GM13976 (cell line): Measurements from ENCODE around the gene BRSK2.
"Not testable (repeated sequence)": the region's sequence is repeated elsewhere in the genome, so short reads cannot be mapped to it uniquely, and the experiment has no call there.

Source experiments
- DNase-seq: peaks from one replicate; pipeline ENCODE4 v3.0.0; 2012; ENCODE audit warnings: low spot score
- CTCF ChIP-seq: IDR thresholded peaks from 2 replicates; pipeline ENCODE4 v1.5.1; 2012; ENCODE audit warnings: borderline replicate concordance, mild to moderate bottlenecking; ENCODE audit not compliant: insufficient read depth; ENCODE audit errors: extremely low read depth, missing control alignments, control extremely low read depth
- in situ Hi-C: fragments of 300-500 bp; cut with MboI; formaldehyde crosslinking; loops from one replicate; pipeline ENCODE4 v1.12.0; 2022; ENCODE audit warnings: low sequenced_read_pairs, mixed read lengths, inconsistent platforms; ENCODE audit not compliant: unreplicated experiment

Gene BRSK2

GRCh38 chr11:1389932-1390568 lies at the start of gene BRSK2:
Gene BRSK2 (plus strand): TSS chr11:1389934. CDS start chr11:1390285, 351 bp downstream.
- no peak for TF ChIP-seq CTCF
- DNase-seq = no peak
- in situ Hi-C loops = no loop called here

- TF ChIP-seq CTCF = no peak
- no peak for DNase-seq
- in situ Hi-C loops = no loop called here
These were observed 49.6 kb upstream of the BRSK2 start for GRCh38 chr11:1340111-1340510.

- in situ Hi-C loops = not testable (repeated sequence)
These were observed 48.5 kb upstream of the BRSK2 start for GRCh38 chr11:1341226-1341625.

GRCh38 chr11:1341928-1342524 lies 47.7 kb upstream of the BRSK2 start:
- TF ChIP-seq CTCF = no peak
- in situ Hi-C loops = no loop called here
- DNase-seq = no peak

More at GRCh38 chr11:1341226-1341625, 48.5 kb upstream of the BRSK2 start:
- not testable (repeated sequence) for DNase-seq

- no peak for DNase-seq
These were observed 46.8 kb upstream of the BRSK2 start for GRCh38 chr11:1342946-1343345.

GRCh38 chr11:1343391-1344055 lies 46.2 kb upstream of the BRSK2 start:
- no peak for TF ChIP-seq CTCF
- in situ Hi-C loops = no loop called here
- DNase-seq = no peak

More at GRCh38 chr11:1342946-1343345, 46.8 kb upstream of the BRSK2 start:
- TF ChIP-seq CTCF = no peak
- in situ Hi-C loops = no loop called here

GRCh38 chr11:1344056-1344635 lies 45.6 kb upstream of the BRSK2 start:
- no peak for DNase-seq
- in situ Hi-C loops = no loop called here
- TF ChIP-seq CTCF = no peak
